Activated CD4-positive, alpha-beta T cell treated with anti-CD3 and anti-CD28 coated beads for 24 hours (primary cell): ENCODE data around the gene AACS.
"Not testable (repeated sequence)": the region's sequence is repeated elsewhere in the genome, so short reads cannot be mapped to it uniquely, and the experiment has no call there.

Experiments used
- DNase-seq, 2 donors: peaks; one replicate each; pipeline ENCODE4 v3.0.0-alpha.2; 2020; ENCODE audit warnings: low read depth in 2 of 2

AACS gene

DNA sequence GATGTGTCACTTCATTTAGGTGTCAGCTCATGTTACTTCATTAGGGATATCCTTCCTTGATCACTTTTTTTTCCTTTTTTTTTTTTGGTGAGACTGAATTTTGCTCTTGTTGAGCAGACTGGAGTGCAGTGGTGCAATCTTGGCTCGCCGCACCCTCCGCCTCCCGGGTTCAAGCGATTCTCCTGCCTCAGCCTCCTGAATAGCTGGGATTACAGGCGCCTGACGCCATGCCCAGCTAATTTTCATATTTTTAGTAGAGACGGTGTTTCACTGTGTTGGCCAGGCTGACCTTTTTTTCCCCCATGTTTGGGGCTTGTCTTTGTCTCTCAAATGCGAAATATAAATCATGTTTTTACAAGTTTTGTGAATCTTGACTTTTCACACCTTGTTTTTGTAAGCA, 9.6 kb upstream of the AACS start:
- no peak for DNase-seq

DNA sequence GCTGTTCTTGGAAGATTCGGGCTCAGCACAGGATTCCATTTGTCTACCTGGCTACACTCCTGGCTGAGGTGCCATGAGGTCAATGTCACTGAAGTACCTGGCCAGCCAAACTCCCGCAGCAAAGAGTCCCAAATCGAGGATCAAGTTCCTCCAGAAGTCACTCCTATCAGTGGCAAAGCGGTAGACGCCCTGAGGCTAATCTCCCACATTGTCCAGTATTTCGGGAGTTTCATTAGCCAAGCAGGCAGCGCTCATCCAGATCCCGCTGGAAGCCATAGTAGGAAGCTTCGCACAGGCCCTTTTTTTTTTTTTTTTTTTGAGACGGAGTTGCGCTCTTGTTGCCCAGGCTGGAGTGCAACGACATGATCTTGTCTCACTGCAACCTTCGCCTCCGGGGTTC, 8.9 kb upstream of the AACS start:
- no peak for DNase-seq

DNA sequence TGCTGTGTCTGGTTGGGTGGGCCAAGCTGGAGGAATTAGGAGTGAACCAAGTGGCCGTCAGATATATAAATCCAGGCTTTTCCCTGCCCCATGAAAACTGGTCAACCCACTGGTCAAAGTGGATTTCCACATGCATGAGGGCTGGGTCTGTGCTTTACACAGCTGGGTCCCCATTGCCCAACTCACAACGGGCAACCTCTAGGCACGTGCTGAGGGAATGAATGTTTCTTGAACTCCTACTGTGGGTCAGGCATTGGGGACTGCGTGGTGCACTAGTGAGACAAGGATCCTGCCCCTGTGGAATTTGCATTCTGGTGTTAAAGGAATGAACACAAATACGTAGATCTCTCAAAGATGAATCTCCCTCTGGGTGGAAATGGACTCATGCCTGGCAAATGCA, 7.5 kb upstream of the AACS start:
- no peak for DNase-seq

DNA sequence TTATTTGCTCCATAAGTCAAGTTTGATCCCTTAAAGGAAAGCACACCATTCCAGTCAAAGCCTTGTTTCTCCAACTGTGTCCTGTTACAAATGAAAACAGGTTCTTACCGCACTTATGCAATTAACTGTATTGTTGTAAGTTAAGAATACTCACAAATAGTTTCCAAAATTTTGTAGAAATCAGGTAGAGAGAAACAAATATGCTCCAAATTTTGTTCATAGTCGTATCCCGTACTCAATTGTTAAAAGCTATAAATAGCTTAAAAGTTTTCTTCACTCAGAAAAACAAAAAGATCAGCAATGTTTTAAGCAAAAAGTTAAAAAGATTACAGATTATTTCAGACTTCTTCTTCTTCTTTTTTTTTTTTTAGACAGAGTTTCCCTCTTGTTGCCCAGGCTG, 4.0 kb upstream of the AACS start:
- DNase-seq, result no peak

DNA sequence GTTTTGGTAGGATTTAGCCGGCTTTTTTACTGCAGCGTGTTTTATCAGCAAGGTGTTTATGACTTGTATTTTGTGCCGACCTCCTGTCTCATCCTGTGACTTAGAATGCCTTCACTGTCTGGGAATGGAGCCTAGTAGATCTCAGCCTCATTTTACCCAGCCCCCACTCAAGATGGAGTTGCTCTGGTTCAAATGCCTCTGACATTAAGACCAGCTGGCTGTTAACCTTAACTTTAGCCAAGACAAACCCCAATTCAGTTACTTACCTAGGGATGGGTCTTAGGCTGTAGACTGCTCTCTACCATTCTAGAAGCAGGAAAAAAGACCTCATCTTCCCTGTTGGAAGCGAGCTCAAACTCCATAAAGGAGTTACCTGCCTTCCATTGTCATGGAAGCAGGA, 1.7 kb upstream of the AACS start:
- DNase-seq, result not testable (repeated sequence)

DNA sequence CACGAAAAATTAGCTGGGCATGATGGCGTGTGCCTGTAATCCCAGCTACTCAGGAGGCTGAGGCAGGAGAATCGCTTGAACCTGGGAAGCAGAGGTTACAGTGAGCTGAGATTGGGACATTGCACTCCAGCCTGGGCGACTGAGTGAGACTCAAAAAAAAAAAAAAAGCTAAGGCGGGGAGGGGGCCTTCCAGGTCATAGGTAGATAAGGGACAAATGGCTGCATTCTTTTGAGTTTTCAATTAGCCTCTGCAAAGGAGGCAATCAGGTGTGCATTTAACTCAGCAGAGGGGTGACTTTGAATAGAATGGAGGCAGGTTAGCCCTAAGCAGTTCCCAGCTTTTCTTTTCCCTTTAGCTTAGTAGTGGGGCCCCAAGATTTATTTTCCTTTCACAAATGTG, 743 bp upstream of the AACS start:
- no peak for DNase-seq

DNA sequence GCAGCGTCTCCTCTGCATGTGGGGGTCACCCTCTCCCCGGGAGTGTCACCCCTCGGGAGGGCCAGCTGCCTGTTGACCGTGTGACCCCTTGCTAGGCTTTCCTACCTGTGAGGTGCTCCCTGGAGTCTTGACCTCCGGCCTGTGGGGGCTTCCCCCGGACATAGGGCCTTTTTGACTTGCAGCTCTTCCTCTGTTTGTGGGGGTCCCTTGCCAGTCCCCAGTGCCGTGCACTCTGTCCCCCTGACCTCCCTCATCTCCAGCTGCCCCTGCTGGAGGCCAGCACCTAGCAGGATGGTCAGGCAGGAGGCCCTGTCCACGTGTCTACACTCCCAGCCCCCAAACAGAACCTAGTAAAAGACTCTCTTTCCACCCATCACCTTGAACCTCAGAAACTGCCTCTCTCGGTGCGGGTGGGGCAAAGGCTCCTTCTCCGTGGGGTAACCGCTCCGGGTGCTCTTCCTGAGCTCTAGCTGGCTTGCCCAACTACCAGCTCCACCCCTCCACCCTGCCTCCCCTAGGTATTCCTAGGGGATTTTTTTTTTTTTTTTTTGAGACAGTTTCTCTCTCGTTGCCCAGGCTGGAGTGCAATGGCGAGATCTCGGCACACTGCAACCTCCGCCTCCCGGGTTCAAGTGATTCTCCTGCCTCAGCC, 810 bp downstream of the AACS start:
- DNase-seq, result no peak

DNA sequence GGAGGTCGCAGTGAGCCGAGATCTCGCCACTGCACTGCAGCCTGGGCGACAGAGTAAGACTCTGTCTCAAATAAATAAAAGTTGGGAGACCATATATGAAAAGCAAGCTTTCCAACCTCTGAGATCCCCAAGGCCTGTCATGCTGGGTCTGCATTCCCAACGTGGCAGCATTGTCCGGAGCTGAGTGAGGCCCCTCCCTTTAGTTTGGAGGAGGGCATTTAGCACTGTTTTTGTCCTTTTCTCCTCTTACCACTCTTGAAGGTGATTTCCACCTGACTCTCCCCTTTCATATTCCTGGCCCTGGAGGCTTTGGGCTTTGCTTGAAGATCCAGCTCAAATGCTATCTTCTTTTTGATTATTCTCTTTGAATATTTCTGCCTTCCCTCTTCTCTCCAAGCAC, 3.2 kb downstream of the AACS start:
- no peak for DNase-seq

DNA sequence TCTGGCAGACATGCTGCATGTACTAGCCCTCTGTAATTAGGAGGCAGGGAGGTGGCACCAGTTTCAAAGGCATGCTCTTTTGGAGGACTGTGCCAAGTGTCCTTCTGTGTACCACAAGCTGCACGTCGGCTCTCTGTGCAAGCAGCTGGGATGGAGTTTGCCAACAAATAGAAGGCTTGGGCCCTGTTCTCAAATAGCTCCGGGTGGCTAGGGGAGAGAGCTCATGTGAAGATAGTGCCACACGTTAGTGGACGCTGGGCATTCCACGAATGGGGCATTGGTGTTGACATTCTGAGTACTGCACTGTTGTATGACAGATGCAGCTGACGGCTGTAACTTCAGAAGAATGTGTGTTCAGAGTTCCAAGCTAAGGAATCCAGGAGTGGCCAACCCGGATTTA, 4.4 kb downstream of the AACS start:
- no peak for DNase-seq

DNA sequence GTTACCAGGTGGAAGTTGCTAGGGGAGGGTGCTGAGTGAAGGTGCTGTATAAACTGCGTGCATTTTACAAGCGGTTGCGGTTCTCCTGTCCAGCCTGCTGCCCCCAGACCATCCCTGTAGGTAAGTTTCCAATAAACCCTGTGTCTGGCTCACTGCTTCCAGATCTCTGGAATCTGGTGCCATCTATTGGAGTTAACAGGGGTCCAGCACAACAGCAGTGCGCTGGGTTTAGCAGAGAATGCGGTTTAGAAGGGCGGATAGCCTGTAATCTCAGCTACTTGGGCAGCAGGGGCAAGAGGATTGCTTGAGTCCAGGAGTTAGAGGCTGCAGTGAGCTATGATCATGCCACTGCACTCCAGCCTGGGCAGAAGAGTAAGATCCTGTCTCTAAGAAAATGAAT, 4.9 kb downstream of the AACS start:
- DNase-seq, result no peak

DNA sequence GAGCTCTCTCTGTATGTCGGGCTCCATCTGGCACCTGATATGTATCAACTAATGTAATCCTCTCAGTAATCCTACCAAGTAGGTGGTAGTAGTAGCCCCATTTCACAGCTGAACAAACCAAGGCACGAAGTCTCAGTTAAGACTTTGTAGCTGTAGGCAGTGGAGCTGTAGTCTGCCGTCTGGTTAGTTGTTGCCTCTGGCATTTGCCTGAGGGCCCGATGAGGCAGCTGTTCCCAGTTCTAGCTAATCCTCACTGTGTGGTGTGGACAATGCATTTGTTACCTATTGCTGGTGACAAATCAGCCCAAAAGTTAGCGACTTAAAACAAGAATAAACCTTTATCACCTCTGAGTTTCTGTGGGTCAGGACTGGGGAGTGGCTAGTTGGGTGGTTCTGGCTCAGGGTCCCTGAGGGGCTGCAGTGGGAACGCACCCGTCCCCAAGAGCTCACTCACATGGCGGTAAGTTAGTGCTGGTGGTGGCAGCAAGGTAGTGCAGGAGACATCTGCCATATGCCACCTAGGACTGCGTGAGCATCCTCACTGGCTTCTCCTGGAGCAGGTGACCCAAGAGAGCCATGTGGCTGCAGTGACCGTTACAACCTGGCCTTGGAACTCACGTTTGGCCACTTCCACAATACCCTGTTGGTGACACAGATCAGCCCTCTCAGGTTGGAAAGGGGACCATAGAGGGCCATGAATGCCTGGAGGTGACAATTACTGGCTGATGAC, 5.6 kb downstream of the AACS start:
- DNase-seq, result no peak

DNA sequence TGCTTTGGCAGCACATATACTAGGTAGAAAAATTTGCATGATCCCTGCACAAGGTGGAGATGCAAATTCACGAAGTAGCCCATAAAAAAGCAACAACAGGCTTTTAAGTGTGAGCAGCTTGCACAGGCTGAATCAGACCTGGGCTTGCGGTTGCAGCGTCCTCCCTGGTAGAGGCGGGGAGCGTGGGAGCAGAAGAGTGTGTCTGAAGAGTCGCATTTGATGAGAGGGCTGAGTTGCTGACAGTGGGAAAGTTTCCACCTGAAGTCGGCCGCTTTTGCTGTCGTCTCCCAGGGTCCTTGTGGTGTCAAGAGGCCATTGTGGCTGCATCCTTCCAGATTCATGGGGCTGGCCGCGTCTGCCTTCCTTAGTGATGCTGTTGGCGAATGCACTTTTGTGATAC, 6.2 kb downstream of the AACS start:
- DNase-seq, result no peak

DNA sequence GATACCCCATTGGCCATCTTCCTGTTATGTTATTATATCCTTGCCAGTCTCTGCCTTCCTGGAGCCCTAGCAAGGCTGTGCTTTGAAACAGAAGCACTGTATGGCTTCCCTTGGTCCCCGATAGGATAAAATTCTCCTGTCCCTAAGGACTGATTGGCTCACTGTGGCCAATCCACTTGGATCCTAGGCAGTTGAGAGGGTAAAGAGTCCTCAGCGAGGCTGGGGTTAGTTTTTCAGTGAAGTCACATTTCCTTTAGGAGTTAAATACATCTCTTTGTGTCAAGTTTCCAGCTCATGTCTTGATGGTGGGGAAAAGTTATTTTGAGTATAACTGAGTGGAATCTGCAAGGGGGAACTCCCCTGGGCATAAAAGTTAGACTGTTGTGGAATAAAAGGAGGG, 7.3 kb downstream of the AACS start:
- DNase-seq, result no peak

DNA sequence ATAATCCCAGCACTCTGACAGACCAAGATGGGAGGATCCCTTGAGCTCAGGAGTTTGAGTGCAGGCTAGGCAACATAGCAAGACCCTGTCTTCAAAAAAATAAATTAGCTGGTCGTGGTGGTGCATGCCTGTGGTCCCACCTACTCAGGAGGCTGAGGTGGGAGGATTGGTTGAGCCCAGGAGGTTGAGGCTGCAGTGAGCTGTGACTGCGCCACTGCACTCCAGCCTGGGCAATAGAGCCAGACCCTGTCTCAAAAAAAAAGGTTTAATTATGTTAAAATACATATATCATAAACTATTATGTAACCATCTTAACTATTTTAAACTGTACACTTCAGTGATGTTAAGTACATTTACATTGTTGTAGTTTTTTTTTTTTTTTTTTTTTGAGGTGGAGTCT, 9.1 kb downstream of the AACS start:
- not testable (repeated sequence) for DNase-seq

DNA sequence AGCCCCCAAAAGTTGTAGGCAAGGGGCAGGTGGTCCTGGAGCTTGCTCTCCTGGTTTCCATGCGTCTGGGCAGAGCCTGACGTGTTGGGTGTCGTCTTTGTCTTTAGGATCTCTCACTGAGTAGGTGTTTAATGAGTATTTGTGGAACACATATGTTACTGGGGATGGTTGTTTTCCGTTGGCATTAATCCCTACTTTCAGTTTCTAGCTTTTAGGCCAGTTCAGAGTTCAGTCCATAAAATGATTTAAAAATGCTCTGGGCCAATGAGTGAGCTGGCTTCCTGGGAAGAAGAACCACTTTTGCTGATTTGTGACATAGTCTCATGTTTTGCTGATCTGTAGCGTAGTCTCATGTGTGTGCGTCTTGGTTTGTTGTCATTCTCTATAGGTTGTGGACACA, 10.9 kb downstream of the AACS start:
- DNase-seq, result no peak

DNA sequence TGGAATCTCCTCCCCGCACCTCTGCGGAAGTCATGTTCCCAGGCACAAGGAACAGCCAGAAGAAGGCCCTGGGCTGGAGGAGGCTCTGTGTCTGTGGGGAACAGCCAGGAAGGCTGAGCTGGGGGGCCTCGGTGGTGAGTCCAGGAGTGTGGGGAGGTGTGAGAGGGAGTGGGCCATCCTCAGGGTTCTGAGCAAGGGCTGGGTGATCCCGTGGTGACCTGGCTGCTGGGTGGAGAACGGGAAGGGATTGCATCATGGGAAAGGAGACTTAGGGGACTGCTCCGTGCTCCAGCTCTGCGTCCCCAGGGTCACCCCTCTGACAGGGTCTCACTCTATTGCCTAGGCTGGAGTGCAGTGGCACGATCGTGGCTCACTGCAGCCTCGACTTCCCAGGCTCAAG, 13.8 kb downstream of the AACS start:
- DNase-seq, result no peak

DNA sequence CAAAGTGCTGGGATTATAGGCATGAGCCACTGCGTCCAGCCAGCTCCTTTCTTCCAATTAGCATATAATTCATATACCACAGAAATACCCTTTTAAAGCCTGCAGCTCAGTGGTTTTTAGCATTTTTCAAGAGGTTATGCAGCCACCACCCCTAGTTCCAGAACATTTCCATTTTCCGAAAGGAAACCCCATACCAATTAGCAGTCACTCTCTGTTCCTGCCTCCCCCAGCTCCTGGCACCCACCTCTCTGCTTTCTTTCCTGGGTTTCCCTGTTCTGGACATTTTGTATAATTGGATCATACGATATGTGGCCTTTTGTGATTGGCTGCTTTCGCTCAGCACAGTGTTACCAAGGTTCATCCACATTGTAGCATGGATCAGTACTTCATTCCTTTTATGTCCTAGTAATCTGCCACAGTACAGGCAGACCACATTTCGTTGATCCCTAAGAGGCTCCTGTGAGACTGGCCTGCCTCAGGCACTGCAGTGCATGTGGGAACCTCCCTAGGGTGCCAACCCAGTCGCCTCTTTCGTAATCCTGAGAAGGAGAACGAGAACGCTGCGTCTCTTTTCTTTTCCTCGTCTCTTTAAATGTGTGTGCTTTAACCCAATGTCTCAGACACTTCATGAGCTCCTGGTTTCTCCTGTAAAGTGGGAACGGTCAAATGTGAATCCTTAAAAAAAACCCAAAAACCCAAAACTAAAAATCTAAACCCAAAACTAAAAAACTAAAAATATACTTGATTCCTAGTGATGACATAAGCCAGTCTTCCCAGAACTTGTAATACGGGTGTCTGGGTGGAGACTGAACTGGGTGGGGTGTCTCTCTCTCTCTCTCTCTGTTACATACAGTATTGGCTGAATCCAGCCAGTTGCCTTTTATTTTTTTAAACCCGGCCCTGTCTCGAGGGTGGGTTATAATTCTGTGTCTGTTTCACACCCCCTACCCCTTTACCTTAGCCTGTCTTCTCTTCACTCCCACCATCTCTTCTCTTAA, 14.7 kb downstream of the AACS start:
- no peak for DNase-seq

DNA sequence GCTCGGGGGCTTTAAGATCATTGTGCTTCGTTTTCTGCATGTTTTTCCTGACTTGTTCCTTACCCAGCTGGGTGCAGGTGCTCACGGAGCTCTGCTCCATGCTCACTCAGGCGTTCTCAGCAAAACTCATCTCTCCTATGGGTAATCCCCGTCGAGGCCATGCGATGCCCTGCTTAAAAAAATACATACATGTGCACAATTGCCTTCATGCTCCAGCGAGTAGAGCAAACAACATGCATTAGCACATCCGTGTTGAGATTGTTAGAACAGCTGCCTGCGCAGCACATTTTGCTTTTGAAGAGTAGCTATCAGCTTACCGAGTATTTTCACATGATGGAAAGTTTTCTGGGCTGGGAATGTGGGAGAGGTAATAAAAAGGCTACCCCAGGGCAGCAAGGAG, 16.2 kb downstream of the AACS start:
- no peak for DNase-seq

DNA sequence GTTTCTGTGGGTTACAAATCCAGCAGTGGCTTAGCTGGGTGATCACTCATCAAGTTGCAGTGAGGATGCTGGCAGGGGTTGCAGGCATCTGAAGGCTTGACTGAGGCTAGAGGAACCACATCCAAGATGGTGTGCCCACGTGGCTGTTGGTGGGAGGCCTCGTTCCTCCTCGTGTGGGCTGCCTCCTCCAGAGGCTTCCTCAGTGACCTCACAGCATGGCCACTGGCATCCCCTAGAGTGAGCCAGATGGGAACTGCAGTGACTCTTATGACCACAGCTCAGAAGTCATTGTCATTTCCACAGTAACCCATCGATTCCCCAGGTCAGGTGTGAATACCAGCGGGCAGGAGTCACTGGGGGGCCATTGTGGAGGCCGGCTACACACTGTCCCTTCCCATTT, 17.8 kb downstream of the AACS start:
- DNase-seq, result no peak

DNA sequence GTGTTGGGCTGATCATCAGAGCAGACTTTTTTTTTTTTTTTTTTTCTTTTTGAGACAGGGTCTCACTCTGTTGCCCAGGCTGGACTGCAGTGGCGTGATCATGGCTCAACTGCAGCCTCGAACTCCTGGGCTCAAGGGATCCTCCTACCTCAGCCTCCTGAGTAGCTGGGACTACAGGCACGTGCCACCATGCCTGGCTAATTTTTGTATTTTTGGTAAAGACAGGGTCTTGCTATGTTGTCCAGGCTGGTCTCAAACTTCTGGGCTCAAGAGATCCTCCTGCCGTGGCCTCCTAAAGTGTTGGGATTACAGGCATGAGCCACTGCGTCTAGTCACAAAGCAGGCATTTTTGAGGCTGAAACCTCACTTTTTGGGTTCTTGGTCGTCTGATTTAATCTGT, 23.0 kb downstream of the AACS start:
- not testable (repeated sequence) for DNase-seq

DNA sequence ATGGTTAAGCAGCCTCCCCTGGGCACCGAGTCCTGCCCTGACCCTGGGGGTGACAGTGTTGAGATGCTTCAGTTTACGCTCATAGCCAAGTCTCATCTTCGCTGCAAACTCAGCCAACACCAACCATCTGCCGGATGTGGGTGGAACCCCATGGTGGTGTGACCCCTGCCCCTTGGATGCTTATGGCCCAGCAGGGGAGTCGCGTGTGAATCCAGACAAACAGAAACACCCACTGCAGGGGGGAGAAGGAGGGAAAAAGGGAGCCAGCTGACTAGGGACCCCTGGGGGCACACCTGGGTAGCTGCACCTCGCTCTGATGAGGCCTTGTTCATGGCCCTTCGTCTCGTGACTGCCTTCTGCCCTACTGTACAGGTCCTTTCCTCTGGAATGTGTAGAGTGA, 23.8 kb downstream of the AACS start:
- no peak for DNase-seq

DNA sequence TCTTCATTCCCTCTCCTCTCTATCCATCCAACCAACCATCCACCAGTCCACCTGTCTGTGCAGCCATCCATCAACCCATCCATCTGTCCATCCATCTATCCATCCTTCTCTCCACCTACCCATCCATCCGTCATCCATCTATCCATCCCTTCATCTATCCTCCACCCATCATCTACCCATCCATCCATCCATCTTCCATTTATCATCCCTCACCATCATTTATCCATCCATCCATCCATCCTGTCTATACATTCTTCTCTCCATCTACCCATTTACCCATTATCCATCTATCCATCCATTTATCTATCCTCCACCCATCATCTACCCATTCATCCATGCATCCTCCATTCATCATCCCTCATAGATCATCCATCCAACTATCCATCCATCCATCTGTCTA, 24.4 kb downstream of the AACS start:
- DNase-seq, result no peak

DNA sequence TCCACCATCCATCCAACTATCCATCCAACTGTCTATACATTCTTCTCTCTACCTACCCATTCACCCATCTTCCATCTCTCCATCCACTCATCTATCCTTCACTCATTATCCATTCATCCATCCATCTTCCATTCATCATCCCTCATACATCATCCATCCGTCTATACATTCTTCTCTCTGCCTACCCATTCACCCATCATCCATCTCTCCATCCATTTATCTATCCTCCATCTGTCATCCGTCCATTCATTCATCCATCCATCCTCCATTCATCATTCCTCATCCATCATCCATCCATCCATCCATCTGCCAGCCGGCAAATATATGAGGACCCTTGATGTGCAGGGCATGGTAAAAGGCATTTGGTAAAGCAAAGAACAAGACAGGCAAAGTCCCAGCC, 25.2 kb downstream of the AACS start:
- DNase-seq, result no peak
